PC-3 (cell line): Measurements from ENCODE around the gene KLHL36.

Experiments used
- EZH2 ChIP-seq: fragments of 300-600 bp; sonication (generic); IDR thresholded peaks from one replicate; pipeline ENCODE4 v1.6.1; 2017; ENCODE audit warnings: antibody characterized with exemption, mild to moderate bottlenecking, low read length; ENCODE audit not compliant: unreplicated experiment
- EZH2phosphoT487 ChIP-seq: fragments of 300-600 bp; sonication (generic); IDR thresholded peaks from 2 replicates; pipeline ENCODE4 v1.6.1; 2018; ENCODE audit warnings: mild to moderate bottlenecking, antibody characterized with exemption, low read length, borderline replicate concordance
- TF ChIP-seq, protein P1 (sequence below): fragments of 300-600 bp; sonication (generic); conservative IDR thresholded peaks from 2 replicates; pipeline ENCODE4 v1.5.1; 2017; ENCODE audit warnings: antibody characterized with exemption, low read depth, mild to moderate bottlenecking, low read length

- no peak for TF ChIP-seq EZH2
- TF ChIP-seq, protein P1, sequence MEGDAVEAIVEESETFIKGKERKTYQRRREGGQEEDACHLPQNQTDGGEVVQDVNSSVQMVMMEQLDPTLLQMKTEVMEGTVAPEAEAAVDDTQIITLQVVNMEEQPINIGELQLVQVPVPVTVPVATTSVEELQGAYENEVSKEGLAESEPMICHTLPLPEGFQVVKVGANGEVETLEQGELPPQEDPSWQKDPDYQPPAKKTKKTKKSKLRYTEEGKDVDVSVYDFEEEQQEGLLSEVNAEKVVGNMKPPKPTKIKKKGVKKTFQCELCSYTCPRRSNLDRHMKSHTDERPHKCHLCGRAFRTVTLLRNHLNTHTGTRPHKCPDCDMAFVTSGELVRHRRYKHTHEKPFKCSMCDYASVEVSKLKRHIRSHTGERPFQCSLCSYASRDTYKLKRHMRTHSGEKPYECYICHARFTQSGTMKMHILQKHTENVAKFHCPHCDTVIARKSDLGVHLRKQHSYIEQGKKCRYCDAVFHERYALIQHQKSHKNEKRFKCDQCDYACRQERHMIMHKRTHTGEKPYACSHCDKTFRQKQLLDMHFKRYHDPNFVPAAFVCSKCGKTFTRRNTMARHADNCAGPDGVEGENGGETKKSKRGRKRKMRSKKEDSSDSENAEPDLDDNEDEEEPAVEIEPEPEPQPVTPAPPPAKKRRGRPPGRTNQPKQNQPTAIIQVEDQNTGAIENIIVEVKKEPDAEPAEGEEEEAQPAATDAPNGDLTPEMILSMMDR: no peak
- no peak for TF ChIP-seq EZH2phosphoT487
Observed at GRCh38 chr16:84658690-84659089, 10.4 kb downstream of the KLHL36 start.
